Mucosa of descending colon (tissue), 3 donors: Measurements from ENCODE around the gene HS6ST1. TPM values are rescaled to one million over a fixed set of nuclear protein-coding genes. Genes with fewer than 3 reads are reported as not detected.

Experiments used
- ATAC-seq: fragments of 200-7000 bp; cut with Tn5 transposase; one replicate; pipeline ENCODE4 v1.9.1; 2020; ENCODE audit warnings: mild to moderate bottlenecking, moderate library complexity
- DNase-seq, 3 donors: peaks; one replicate each; pipeline ENCODE4 v3.0.0-alpha.2; 2020
- H3K36me3 ChIP-seq: fragments of 200-600 bp; one replicate; pipeline ENCODE4 v1.8.0; 2021; ENCODE audit warnings: low read depth, mild to moderate bottlenecking
- H3K4me1 ChIP-seq: fragments of 200-600 bp; one replicate; pipeline ENCODE4 v1.8.0; 2021; ENCODE audit warnings: low read depth, mild to moderate bottlenecking
- H3K4me3 ChIP-seq: fragments of 200-600 bp; one replicate; pipeline ENCODE4 v1.8.0; 2021; ENCODE audit warnings: mild to moderate bottlenecking
- H3K9me3 ChIP-seq: fragments of 200-600 bp; one replicate; pipeline ENCODE4 v1.8.0; 2021; ENCODE audit warnings: mild to moderate bottlenecking
- CTCF ChIP-seq: fragments of 200-600 bp; IDR thresholded peaks from one replicate; pipeline ENCODE4 v1.8.0; 2022; ENCODE audit warnings: antibody characterized with exemption, mild to moderate bottlenecking
- intact Hi-C, 2 donors: fragments of 100-400 bp; cut with DNase I in 1 of 2; cut with micrococcal nuclease in 1 of 2; formaldehyde crosslinking; loops; one replicate each; pipeline versions ENCODE4 v1.11.0 to v1.11.1; 2022; cut with DNase I, micrococcal nuclease
- total RNA-seq, 3 donors: library from RNA; stranded (reverse); fragmentation: NEBNext Ultra II Directional in 2 of 3; extraction: Animal tissue kit (Norgen Biotek cat#: 25700) in 2 of 3; gene quantifications; one replicate each; pipeline versions ENCODE4 v1.2.1 to v1.2.4, GENCODE V29; 2021 to 2023
- donor health status: DM: no; HTN: no; CAD: no; lungs with moderate emphysema.
- donor health status: DM: no; HTN: no; CAD: no.
- donor health status: DM: no; HTN: yes; CAD: no.

HS6ST1 gene
- total RNA-seq, 3 donors from 2014 or later = 30.8 to 39.6 (median 32.2) TPM

GRCh38 chr2:128289439-128289838, 29.2 kb downstream of the HS6ST1 start:
- Histone ChIP-seq H3K4me1 (no peaks in the 10 kb centered on the region), H3K4me3 (no peak overlapping the region), H3K9me3 (no peaks in the 10 kb centered on the region), H3K36me3 (no peaks in the 10 kb centered on the region)
- intact Hi-C loops = no loop called here
- no peak for ATAC-seq
- DNase-seq = peak in 2 of 3 donors; percentile 24 to 27
- TF ChIP-seq CTCF = no peak

GRCh38 chr2:128288781-128289180, 29.9 kb downstream of the HS6ST1 start:
- Histone ChIP-seq H3K9me3 (no peaks in the 10 kb centered on the region), H3K36me3 (no peaks in the 10 kb centered on the region), H3K4me1 (no peaks in the 10 kb centered on the region), H3K4me3 (no peak overlapping the region)
- intact Hi-C loops = no loop called here
- no peak for ATAC-seq
- no peak for TF ChIP-seq CTCF
- DNase-seq = peak in 2 of 3 donors; percentile 8 to 21

GRCh38 chr2:128287780-128288735, 30.6 kb downstream of the HS6ST1 start:
- Histone ChIP-seq H3K4me3 (no peak overlapping the region), H3K9me3 (no peaks in the 10 kb centered on the region), H3K4me1 (no peaks in the 10 kb centered on the region), H3K36me3 (no peaks in the 10 kb centered on the region)
- intact Hi-C loops = no loop called here
- ATAC-seq (no peak), DNase-seq (peak in 2 of 3 donors; percentile 10 to 27)
- no peak for TF ChIP-seq CTCF

GRCh38 chr2:128286905-128287779, 31.5 kb downstream of the HS6ST1 start:
- Histone ChIP-seq H3K9me3 (no peaks in the 10 kb centered on the region), H3K36me3 (no peaks in the 10 kb centered on the region), H3K4me1 (no peaks in the 10 kb centered on the region), H3K4me3 (no peak overlapping the region)
- ATAC-seq (no peak), DNase-seq (peak in 2 of 3 donors; percentile 12 to 38)
- intact Hi-C loops = no loop called here
- no peak for TF ChIP-seq CTCF

GRCh38 chr2:128286011-128286721, 32.5 kb downstream of the HS6ST1 start:
- no peak for TF ChIP-seq CTCF
- Histone ChIP-seq H3K9me3 (no peaks in the 10 kb centered on the region), H3K4me3 (no peak overlapping the region), H3K4me1 (no peaks in the 10 kb centered on the region), H3K36me3 (no peaks in the 10 kb centered on the region)
- DNase-seq (peak in 2 of 3 donors; percentile 8 to 39), ATAC-seq (no peak)
- intact Hi-C loops = no loop called here
